Mesenchymal stem cell (in vitro differentiated cells and primary cell): ENCODE measurements around the gene FETUB.
"Not testable (repeated sequence)": the region's sequence is repeated elsewhere in the genome, so short reads cannot be mapped to it uniquely, and the experiment has no call there.

Source experiments
- DNase-seq: peaks from one replicate; pipeline ENCODE4 v3.0.0-alpha.2; 2013
- H2AFZ ChIP-seq: one replicate; pipeline ENCODE4 v1.6.1; 2013; ENCODE audit warnings: low read depth, mild to moderate bottlenecking, control low read depth, inconsistent platforms, low read length, moderate library complexity
- H2AK5ac ChIP-seq: 2 replicates; pipeline ENCODE4 v1.6.1; 2013; ENCODE audit warnings: low read length, moderate library complexity, mild to moderate bottlenecking, inconsistent platforms; ENCODE audit not compliant: severe bottlenecking
- H2BK120ac ChIP-seq: one replicate; pipeline ENCODE4 v1.6.1; 2013; ENCODE audit warnings: low read depth, mild to moderate bottlenecking, inconsistent platforms, low read length, moderate library complexity
- H2BK12ac ChIP-seq, 2 experiments: one replicate each; pipeline ENCODE4 v1.6.1; 2013; ENCODE audit warnings: inconsistent platforms in 2 of 2, low read length in 2 of 2, mild to moderate bottlenecking in 2 of 2, moderate library complexity in 2 of 2, control low read depth in 1 of 2
- H2BK15ac ChIP-seq: one replicate; pipeline ENCODE4 v1.6.1; 2013; ENCODE audit warnings: mild to moderate bottlenecking, low read depth, inconsistent platforms; ENCODE audit not compliant: poor library complexity, severe bottlenecking
- H2BK5ac ChIP-seq: 2 replicates; pipeline ENCODE4 v1.6.1; 2013; ENCODE audit warnings: low read depth, mild to moderate bottlenecking, low read length, control low read depth, inconsistent platforms; ENCODE audit not compliant: poor library complexity, severe bottlenecking
- H3K14ac ChIP-seq, 2 experiments: one replicate each; pipeline ENCODE4 v1.6.1; 2013; ENCODE audit warnings: inconsistent platforms in 2 of 2, low read length in 2 of 2, control low read depth in 1 of 2, mild to moderate bottlenecking in 1 of 2, moderate library complexity in 1 of 2
- H3K18ac ChIP-seq, 2 experiments: one replicate each; pipeline ENCODE4 v1.6.1; 2013; ENCODE audit warnings: inconsistent platforms in 2 of 2, low read length in 2 of 2, control low read depth in 1 of 2, low read depth in 1 of 2, mild to moderate bottlenecking in 1 of 2
- H3K23ac ChIP-seq, 2 experiments: one replicate each; pipeline ENCODE4 v1.6.1; 2013; ENCODE audit warnings: inconsistent platforms in 2 of 2, low read length in 2 of 2, mild to moderate bottlenecking in 2 of 2, moderate library complexity in 2 of 2, control low read depth in 1 of 2
- H3K27ac ChIP-seq: 2 replicates; pipeline ENCODE4 v1.5.1; 2013; ENCODE audit warnings: mild to moderate bottlenecking, moderate library complexity, low read length, control low read depth, inconsistent platforms; ENCODE audit not compliant: poor library complexity, severe bottlenecking
- H3K27me3 ChIP-seq, 2 experiments: 2 replicates each; pipeline versions ENCODE4 v1.6.1 to v1.7.0; 2013; ENCODE audit warnings: low read length in 2 of 2, mild to moderate bottlenecking in 2 of 2, moderate library complexity in 2 of 2, control low read depth in 1 of 2, inconsistent platforms in 1 of 2; ENCODE audit not compliant: control insufficient read depth in 1 of 2, insufficient read depth in 1 of 2
- H3K36me3 ChIP-seq, 2 experiments: 2 replicates each; pipeline versions ENCODE4 v1.6.1 to v1.7.0; 2013; ENCODE audit warnings: low read length in 2 of 2, control low read depth in 1 of 2, inconsistent platforms in 1 of 2, low read depth in 1 of 2, mild to moderate bottlenecking in 1 of 2; ENCODE audit not compliant: insufficient read depth in 2 of 2, control insufficient read depth in 1 of 2
- H3K4ac ChIP-seq, 2 experiments: one replicate each; pipeline ENCODE4 v1.6.1; 2013; ENCODE audit warnings: inconsistent platforms in 2 of 2, low read length in 2 of 2, mild to moderate bottlenecking in 2 of 2, moderate library complexity in 2 of 2, control low read depth in 1 of 2, low read depth in 1 of 2
- H3K4me1 ChIP-seq: 2 replicates; pipeline ENCODE4 v1.6.1; 2013; ENCODE audit warnings: low read depth, low read length, control low read depth; ENCODE audit not compliant: control insufficient read depth, insufficient read depth
- H3K4me2 ChIP-seq: 2 replicates; pipeline ENCODE4 v1.6.1; 2013; ENCODE audit warnings: low read length, mild to moderate bottlenecking, inconsistent platforms; ENCODE audit not compliant: poor library complexity, severe bottlenecking
- H3K4me3 ChIP-seq, 2 experiments: 2 replicates each; pipeline versions ENCODE4 v1.5.1 to v1.7.0; 2013; ENCODE audit warnings: low read length in 2 of 2, mild to moderate bottlenecking in 2 of 2, control low read depth in 1 of 2, low read depth in 1 of 2; ENCODE audit not compliant: insufficient read depth in 1 of 2
- H3K79me1 ChIP-seq: replicated peaks from 2 replicates; pipeline ENCODE4 v1.6.1; 2013; ENCODE audit warnings: mild to moderate bottlenecking, control low read depth, low read length, inconsistent platforms; ENCODE audit not compliant: poor library complexity, severe bottlenecking
- H3K9ac ChIP-seq: 2 replicates; pipeline ENCODE4 v1.7.0; 2013; ENCODE audit warnings: mild to moderate bottlenecking, low read length, moderate library complexity
- H3K9me3 ChIP-seq: 2 replicates; pipeline ENCODE4 v1.7.0; 2013; ENCODE audit warnings: mild to moderate bottlenecking, low read length; ENCODE audit not compliant: control insufficient read depth
- H4K8ac ChIP-seq: one replicate; pipeline ENCODE4 v1.6.1; 2013; ENCODE audit warnings: inconsistent platforms, mild to moderate bottlenecking, low read length, moderate library complexity
- H4K91ac ChIP-seq: one replicate; pipeline ENCODE4 v1.6.1; 2013; ENCODE audit warnings: mild to moderate bottlenecking, low read length, inconsistent platforms
- WGBS: methylation state at CpG from one replicate; pipeline ENCODE4 v1.1.7; 2013; ENCODE audit warnings: mixed read lengths; 5-methylcytosine and 5-hydroxymethylcytosine counted together

The FETUB gene

DNA sequence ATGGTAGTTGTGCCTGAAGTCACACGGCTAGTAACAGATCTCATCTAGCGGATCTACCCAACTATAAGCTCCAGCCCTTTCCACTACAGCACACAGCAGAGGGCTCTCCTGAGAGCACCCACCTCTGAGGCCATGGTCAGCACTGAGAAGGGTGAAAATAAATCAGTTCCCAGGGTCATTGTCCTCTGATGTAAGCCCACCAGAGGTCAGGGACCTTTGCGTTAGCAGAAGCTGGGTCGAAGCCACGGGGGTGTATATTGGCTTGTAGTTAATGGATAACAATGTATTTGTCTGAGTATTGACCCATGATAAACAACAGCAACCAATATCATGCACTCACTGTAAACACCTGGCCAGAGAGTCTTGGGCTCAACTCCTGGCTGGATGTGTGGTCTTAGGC is 6.0 kb upstream of the FETUB start:
- H3K14ac ChIP-seq, H2BK5ac ChIP-seq, H3K9ac ChIP-seq, H3K79me1 ChIP-seq, H3K9me3 ChIP-seq, H2AK5ac ChIP-seq, DNase-seq, H3K4me1 ChIP-seq, H4K91ac ChIP-seq, H3K18ac ChIP-seq, H3K36me3 ChIP-seq, H3K27ac ChIP-seq, H2BK15ac ChIP-seq, H2BK12ac ChIP-seq, H3K4me2 ChIP-seq, H3K23ac ChIP-seq, H2AFZ ChIP-seq, H4K8ac ChIP-seq, H3K4me3 ChIP-seq, H2BK120ac ChIP-seq, H3K4ac ChIP-seq: not testable (repeated sequence)
- WGBS = 95% methylated on average over 2 of the region's 5 CpGs
- peaks cover 32 to 43% of the 10 kb centered on the region in 2 experiments for H3K27me3 ChIP-seq

DNA sequence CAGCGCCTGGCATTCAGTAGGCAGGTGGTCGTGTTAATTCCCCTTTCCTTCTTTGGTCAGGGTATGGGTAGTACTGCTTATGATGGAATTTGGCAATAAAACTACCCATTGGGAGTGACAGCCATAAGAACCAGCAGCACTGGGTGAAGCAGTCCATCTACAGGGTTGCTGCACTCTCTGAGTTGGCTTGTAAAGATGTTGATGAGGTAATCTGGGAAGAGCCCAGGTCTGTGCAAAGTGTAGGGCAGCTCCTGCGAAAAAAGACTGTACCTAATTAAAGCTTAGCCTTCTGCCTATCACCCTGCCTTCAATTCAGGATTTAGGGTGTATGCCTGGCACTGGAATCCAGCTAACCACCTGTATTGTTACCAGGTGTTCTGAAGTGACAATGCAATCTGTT is 4.7 kb upstream of the FETUB start:
- Histone ChIP-seq H3K4ac (no peak overlapping the region), H4K8ac (no peak overlapping the region), H2BK5ac (no peak overlapping the region), H3K4me1 (peaks cover 4% of the 10 kb centered on the region), H2AFZ (no peak overlapping the region), H3K9me3 (no peaks in the 10 kb centered on the region), H3K14ac (no peak overlapping the region), H3K4me3 (no peak overlapping the region), H3K9ac (no peak overlapping the region), H4K91ac (no peak overlapping the region), H2BK12ac (no peak overlapping the region), H3K36me3 (no peaks in the 10 kb centered on the region), H2BK15ac (no peak overlapping the region), H3K18ac (no peak overlapping the region), H3K4me2 (no peak overlapping the region), H3K27ac (no peak overlapping the region), H2BK120ac (no peak overlapping the region), H3K27me3 (peaks cover 34 to 40% of the 10 kb centered on the region in 2 experiments), H3K79me1 (no peaks in the 10 kb centered on the region), H2AK5ac (no peak overlapping the region), H3K23ac (no peak overlapping the region)
- no peak for DNase-seq
- 72% methylated on average over 3 of the region's 3 CpGs for WGBS

DNA sequence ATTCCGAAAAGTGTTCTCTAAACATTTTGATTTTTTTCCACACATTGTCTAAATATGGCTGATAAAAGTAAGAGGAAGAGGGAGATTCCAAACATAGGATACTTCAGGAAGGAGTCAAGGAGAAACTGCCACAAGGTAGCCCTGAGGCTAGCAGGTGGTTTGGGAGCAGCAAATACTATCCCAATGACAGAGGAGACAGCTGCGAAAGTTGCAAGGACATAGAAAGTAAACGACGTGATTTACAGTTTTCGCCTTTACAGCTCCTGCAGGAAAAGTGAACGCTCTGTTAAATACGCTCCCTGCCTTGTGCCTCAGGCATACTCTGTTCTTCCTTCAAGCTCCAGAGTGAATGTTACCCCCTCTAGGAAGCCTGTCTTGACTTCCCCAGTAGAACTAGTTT is 3.7 kb upstream of the FETUB start:
- Histone ChIP-seq H3K36me3 (no peaks in the 10 kb centered on the region), H2BK12ac (no peak overlapping the region), H3K9me3 (no peaks in the 10 kb centered on the region), H3K79me1 (no peaks in the 10 kb centered on the region), H3K4ac (no peak overlapping the region), H3K18ac (no peak overlapping the region), H3K4me1 (peaks cover 4% of the 10 kb centered on the region), H3K4me2 (no peak overlapping the region), H2AFZ (no peak overlapping the region), H3K27me3 (peaks cover 25 to 36% of the 10 kb centered on the region in 2 experiments), H3K4me3 (no peak overlapping the region), H4K8ac (no peak overlapping the region), H3K23ac (no peak overlapping the region), H3K14ac (no peak overlapping the region), H2BK120ac (no peak overlapping the region), H4K91ac (no peak overlapping the region), H2BK15ac (no peak overlapping the region), H3K9ac (no peak overlapping the region), H3K27ac (no peak overlapping the region), H2AK5ac (no peak overlapping the region), H2BK5ac (no peak overlapping the region)
- DNase-seq = no peak
- WGBS = 84% methylated on average over 6 of the region's 7 CpGs

DNA sequence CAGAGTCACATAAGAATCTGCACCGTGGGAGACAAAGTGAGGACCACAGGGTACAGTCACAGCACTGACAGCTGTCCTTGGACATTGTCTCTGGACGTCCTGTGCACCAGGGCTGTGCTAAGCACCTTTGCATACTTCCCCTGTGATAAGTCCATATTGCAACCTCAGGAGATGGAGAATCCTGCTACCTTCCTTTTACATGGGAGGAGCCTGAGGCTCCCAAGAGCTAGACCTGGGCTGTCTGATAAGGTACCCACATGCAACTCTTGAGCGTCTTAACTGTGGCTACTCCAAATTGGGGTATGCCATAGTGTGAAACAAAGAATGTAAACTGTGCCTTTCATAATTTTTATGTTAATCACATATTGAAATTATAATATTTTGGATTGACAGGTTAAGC is 2.5 kb upstream of the FETUB start:
- no peak overlapping the region for H3K4me3 ChIP-seq
- no peak overlapping the region for H2BK12ac ChIP-seq
- H3K9ac ChIP-seq = no peak overlapping the region
- no peak overlapping the region for H3K4me2 ChIP-seq
- no peak overlapping the region for H3K27ac ChIP-seq
- H2AK5ac ChIP-seq = no peak overlapping the region
- H3K4ac ChIP-seq = peak overlapping the region in 1 of 2 experiments; percentile 27
- H4K91ac ChIP-seq = no peak overlapping the region
- peaks cover 25 to 37% of the 10 kb centered on the region in 2 experiments for H3K27me3 ChIP-seq
- H3K18ac ChIP-seq = no peak overlapping the region
- WGBS = 60% methylated on average over 2 of the region's 3 CpGs
- H2AFZ ChIP-seq = no peak overlapping the region
- H2BK15ac ChIP-seq = no peak overlapping the region
- H2BK5ac ChIP-seq = no peak overlapping the region
- no peaks in the 10 kb centered on the region for H3K9me3 ChIP-seq
- no peak for DNase-seq
- no peak overlapping the region for H4K8ac ChIP-seq
- peaks cover 4% of the 10 kb centered on the region for H3K4me1 ChIP-seq
- H3K79me1 ChIP-seq = no peaks in the 10 kb centered on the region
- no peak overlapping the region for H3K23ac ChIP-seq
- no peaks in the 10 kb centered on the region for H3K36me3 ChIP-seq
- H2BK120ac ChIP-seq = no peak overlapping the region
- no peak overlapping the region for H3K14ac ChIP-seq
